Stomach smooth muscle (tissue), 2 donors: ENCODE data around the gene PAQR7.

ENCODE experiments used
- H3K27ac ChIP-seq: one replicate; pipeline ENCODE4 v1.7.0; 2013; ENCODE audit warnings: mild to moderate bottlenecking, low read length, inconsistent platforms
- H3K27me3 ChIP-seq, 2 donors: one replicate each; pipeline ENCODE4 v1.7.0; 2013; ENCODE audit warnings: low read length in 2 of 2; ENCODE audit not compliant: insufficient read depth in 2 of 2, control insufficient read depth in 1 of 2
- H3K36me3 ChIP-seq, 2 donors: one replicate each; pipeline ENCODE4 v1.7.0; 2013; ENCODE audit warnings: low read length in 2 of 2; ENCODE audit not compliant: control insufficient read depth in 2 of 2, insufficient read depth in 2 of 2
- H3K4me1 ChIP-seq: one replicate; pipeline ENCODE4 v1.7.0; 2013; ENCODE audit warnings: low read length; ENCODE audit not compliant: control insufficient read depth, insufficient read depth
- H3K4me3 ChIP-seq, 2 donors: one replicate each; pipeline ENCODE4 v1.7.0; 2013; ENCODE audit warnings: low read length in 2 of 2
- H3K9ac ChIP-seq, 2 donors: one replicate each; pipeline ENCODE4 v1.7.0; 2013; ENCODE audit warnings: low read length in 2 of 2, mild to moderate bottlenecking in 1 of 2
- H3K9me3 ChIP-seq, 2 donors: one replicate each; pipeline ENCODE4 v1.7.0; 2013; ENCODE audit warnings: low read length in 2 of 2; ENCODE audit not compliant: control insufficient read depth in 2 of 2
- donor health status: healthy.
- donor health status: Pancreatic carcinoma.

The PAQR7 gene

GRCh38 chr1:25873120-25873519, 2.4 kb downstream of the PAQR7 start:
- Histone ChIP-seq H3K27me3 (no peaks in the 10 kb centered on the region), H3K27ac (no peak overlapping the region), H3K9me3 (no peaks in the 10 kb centered on the region), H3K4me1 (peaks cover 32% of the 10 kb centered on the region), H3K36me3 (peaks cover 0 to 4% of the 10 kb centered on the region in 2 donors), H3K9ac (no peak overlapping the region), H3K4me3 (no peak overlapping the region)

GRCh38 chr1:25872713-25873112, 2.8 kb downstream of the PAQR7 start:
- no peak overlapping the region for H3K9ac ChIP-seq
- no peak overlapping the region for H3K27ac ChIP-seq
- H3K4me1 ChIP-seq = peaks cover 32% of the 10 kb centered on the region
- no peak overlapping the region for H3K4me3 ChIP-seq
- no peaks in the 10 kb centered on the region for H3K27me3 ChIP-seq
- H3K36me3 ChIP-seq = peaks cover 0 to 4% of the 10 kb centered on the region in 2 donors
- no peaks in the 10 kb centered on the region for H3K9me3 ChIP-seq

GRCh38 chr1:25871704-25872494, 3.6 kb downstream of the PAQR7 start:
- Histone ChIP-seq H3K9ac (peak overlapping the region in 1 of 2 donors; percentile 13), H3K4me3 (peak overlapping the region in 1 of 2 donors; percentile 3), H3K4me1 (peaks cover 32% of the 10 kb centered on the region), H3K9me3 (no peaks in the 10 kb centered on the region), H3K27ac (no peak overlapping the region), H3K36me3 (peaks cover 0 to 4% of the 10 kb centered on the region in 2 donors), H3K27me3 (no peaks in the 10 kb centered on the region)

- Histone ChIP-seq H3K36me3 (peaks cover 0 to 4% of the 10 kb centered on the region in 2 donors), H3K4me1 (peaks cover 31% of the 10 kb centered on the region), H3K27me3 (no peaks in the 10 kb centered on the region), H3K9ac (no peak overlapping the region), H3K27ac (no peak overlapping the region), H3K4me3 (peak overlapping the region in 1 of 2 donors; percentile 3), H3K9me3 (no peaks in the 10 kb centered on the region)
Measured at GRCh38 chr1:25871086-25871703, 4.3 kb downstream of the PAQR7 start.

GRCh38 chr1:25870614-25871013, 4.9 kb downstream of the PAQR7 start:
- Histone ChIP-seq H3K4me3 (no peak overlapping the region), H3K9ac (no peak overlapping the region), H3K4me1 (peaks cover 27% of the 10 kb centered on the region), H3K27ac (no peak overlapping the region), H3K27me3 (no peaks in the 10 kb centered on the region), H3K9me3 (no peaks in the 10 kb centered on the region), H3K36me3 (peaks cover 0 to 4% of the 10 kb centered on the region in 2 donors)

- H3K27me3 ChIP-seq = no peaks in the 10 kb centered on the region
- no peak overlapping the region for H3K9ac ChIP-seq
- H3K9me3 ChIP-seq = no peaks in the 10 kb centered on the region
- H3K36me3 ChIP-seq = peaks cover 0 to 4% of the 10 kb centered on the region in 2 donors
- no peak overlapping the region for H3K27ac ChIP-seq
- H3K4me3 ChIP-seq = no peak overlapping the region
- H3K4me1 ChIP-seq = peaks cover 26% of the 10 kb centered on the region
Measured at GRCh38 chr1:25869909-25870606, 5.5 kb downstream of the PAQR7 start.

GRCh38 chr1:25867210-25867991, 8.1 kb downstream of the PAQR7 start:
- H3K36me3 ChIP-seq = peaks cover 0 to 7% of the 10 kb centered on the region in 2 donors
- no peak overlapping the region for H3K4me3 ChIP-seq
- H3K4me1 ChIP-seq = peaks cover 13% of the 10 kb centered on the region
- H3K9ac ChIP-seq = no peak overlapping the region
- no peaks in the 10 kb centered on the region for H3K9me3 ChIP-seq
- no peak overlapping the region for H3K27ac ChIP-seq
- no peaks in the 10 kb centered on the region for H3K27me3 ChIP-seq

GRCh38 chr1:25866288-25866687, 9.2 kb downstream of the PAQR7 start:
- H3K36me3 ChIP-seq = peaks cover 0 to 10% of the 10 kb centered on the region in 2 donors
- H3K9me3 ChIP-seq = no peaks in the 10 kb centered on the region
- H3K27ac ChIP-seq = no peak overlapping the region
- H3K4me1 ChIP-seq = peaks cover 4% of the 10 kb centered on the region
- no peaks in the 10 kb centered on the region for H3K27me3 ChIP-seq
- H3K9ac ChIP-seq = no peak overlapping the region
- no peak overlapping the region for H3K4me3 ChIP-seq

- no peak overlapping the region for H3K4me3 ChIP-seq
- H3K36me3 ChIP-seq = peaks cover 0 to 6% of the 10 kb centered on the region in 2 donors
- peaks cover 3% of the 10 kb centered on the region for H3K4me1 ChIP-seq
- no peak overlapping the region for H3K9ac ChIP-seq
- no peak overlapping the region for H3K27ac ChIP-seq
- H3K9me3 ChIP-seq = no peaks in the 10 kb centered on the region
- H3K27me3 ChIP-seq = no peaks in the 10 kb centered on the region
Measured at GRCh38 chr1:25864434-25864833, 11.1 kb downstream of the PAQR7 start.

- no peaks in the 10 kb centered on the region for H3K27me3 ChIP-seq
- no peak overlapping the region for H3K9ac ChIP-seq
- H3K4me3 ChIP-seq = no peak overlapping the region
- no peak overlapping the region for H3K27ac ChIP-seq
- H3K4me1 ChIP-seq = peaks cover 9% of the 10 kb centered on the region
- no peaks in the 10 kb centered on the region for H3K9me3 ChIP-seq
- H3K36me3 ChIP-seq = peaks cover 0 to 6% of the 10 kb centered on the region in 2 donors
Measured at GRCh38 chr1:25863486-25864262, 11.8 kb downstream of the PAQR7 start.
